Fibroblast of skin of right biceps (primary cell): ENCODE data around the gene LZTFL1.

Experiments
- DNase-seq: peaks from one replicate; pipeline ENCODE4 v3.0.0-alpha.2; 2013

LZTFL1 gene

GRCh38 chr3:45807133-45807532 lies 34.8 kb downstream of the LZTFL1 start:
- no peak for DNase-seq

- DNase-seq, result no peak
Measured at GRCh38 chr3:45806072-45806471, 35.8 kb downstream of the LZTFL1 start.

- no peak for DNase-seq
Measured at GRCh38 chr3:45803252-45803935, 38.5 kb downstream of the LZTFL1 start.

GRCh38 chr3:45802146-45802545 lies 39.8 kb downstream of the LZTFL1 start:
- DNase-seq, result no peak

GRCh38 chr3:45800611-45801010 lies 41.3 kb downstream of the LZTFL1 start:
- no peak for DNase-seq

GRCh38 chr3:45799586-45799985 lies 42.3 kb downstream of the LZTFL1 start:
- no peak for DNase-seq

GRCh38 chr3:45798034-45798433 lies 43.9 kb downstream of the LZTFL1 start:
- DNase-seq, result no peak

GRCh38 chr3:45796902-45797637 lies 44.8 kb downstream of the LZTFL1 start:
- no peak for DNase-seq

GRCh38 chr3:45795882-45796765 lies 45.8 kb downstream of the LZTFL1 start, which contains the start of gene SLC6A20:
TSS of gene SLC6A20 (minus strand) at chr3:45796536. CDS start at chr3:45796419, 117 bp downstream.
- no peak for DNase-seq

GRCh38 chr3:45795509-45795881 lies 46.4 kb downstream of the LZTFL1 start:
- no peak for DNase-seq

GRCh38 chr3:45794660-45795059 lies 47.3 kb downstream of the LZTFL1 start:
- no peak for DNase-seq

- DNase-seq, result no peak
Measured at GRCh38 chr3:45794177-45794560, 47.8 kb downstream of the LZTFL1 start.

GRCh38 chr3:45793482-45794176 lies 48.3 kb downstream of the LZTFL1 start:
- DNase-seq, result no peak

- no peak for DNase-seq
Measured at GRCh38 chr3:45792516-45793172, 49.3 kb downstream of the LZTFL1 start.

- no peak for DNase-seq
Measured at GRCh38 chr3:45792036-45792435, 49.9 kb downstream of the LZTFL1 start.

GRCh38 chr3:45790596-45790995 lies 51.3 kb downstream of the LZTFL1 start:
- DNase-seq, result no peak

GRCh38 chr3:45789235-45789812 lies 52.6 kb downstream of the LZTFL1 start:
- DNase-seq, result no peak

- DNase-seq, result no peak
Measured at GRCh38 chr3:45787551-45787950, 54.4 kb downstream of the LZTFL1 start.

- no peak for DNase-seq
Measured at GRCh38 chr3:45786801-45787495, 55.0 kb downstream of the LZTFL1 start.

GRCh38 chr3:45785605-45786150 lies 56.2 kb downstream of the LZTFL1 start:
- no peak for DNase-seq

- no peak for DNase-seq
Measured at GRCh38 chr3:45783667-45784066, 58.3 kb downstream of the LZTFL1 start.
